Neural cell (in vitro differentiated cells): ENCODE data around the gene TRIM56. TPM values are rescaled to one million over a fixed set of nuclear protein-coding genes. Genes with fewer than 3 reads are reported as not detected.
"Not testable (repeated sequence)": the region's sequence is repeated elsewhere in the genome, so short reads cannot be mapped to it uniquely, and the experiment has no call there.

Source experiments
- H2AFZ ChIP-seq: fragments of 200-600, 300-800 bp; sonication (generic), shearing (Covaris generic); 2 replicates; pipeline ENCODE4 v1.6.0; 2014; ENCODE audit warnings: low read depth, mild to moderate bottlenecking, antibody characterized with exemption, low read length, moderate library complexity
- H3F3A ChIP-seq: fragments of 200-600 bp; shearing (Covaris generic); 2 replicates; pipeline ENCODE4 v1.6.1; 2016; ENCODE audit warnings: mild to moderate bottlenecking, moderate library complexity, mixed read lengths, antibody characterized with exemption, low read length; ENCODE audit not compliant: insufficient read depth, poor library complexity, severe bottlenecking
- H3K27ac ChIP-seq: fragments of 200-600, 300-800 bp; sonication (generic), shearing (Covaris generic); 2 replicates; pipeline ENCODE4 v1.5.1; 2014; ENCODE audit warnings: mild to moderate bottlenecking, low read length, moderate library complexity
- H3K27me3 ChIP-seq: fragments of 300-800, 200-600 bp; sonication (generic), shearing (Covaris generic); 2 replicates; pipeline ENCODE4 v1.6.0; 2014; ENCODE audit warnings: mild to moderate bottlenecking, low read depth, low read length, moderate library complexity; ENCODE audit not compliant: insufficient read depth
- H3K36me3 ChIP-seq: fragments of 300-800, 200-600 bp; sonication (generic), shearing (Covaris generic); 2 replicates; pipeline ENCODE4 v1.5.1; 2014; ENCODE audit warnings: mild to moderate bottlenecking, antibody characterized with exemption, low read length, moderate library complexity; ENCODE audit not compliant: insufficient read depth
- H3K4me2 ChIP-seq: fragments of 300-800, 200-600 bp; sonication (generic), shearing (Covaris generic); 2 replicates; pipeline ENCODE4 v1.6.0; 2014; ENCODE audit warnings: mild to moderate bottlenecking, low read length
- H3K4me3 ChIP-seq: fragments of 300-800, 200-600 bp; sonication (generic), shearing (Covaris generic); 2 replicates; pipeline ENCODE4 v1.5.1; 2014; ENCODE audit warnings: mild to moderate bottlenecking, low read length, moderate library complexity
- H3K79me2 ChIP-seq: fragments of 200-600 bp; shearing (Covaris generic); replicated peaks from 2 replicates; pipeline ENCODE4 v1.6.0; 2014; ENCODE audit warnings: mild to moderate bottlenecking, low read length, moderate library complexity; ENCODE audit not compliant: insufficient read depth
- H3K9ac ChIP-seq: fragments of 300-800, 200-600 bp; sonication (generic), shearing (Covaris generic); 2 replicates; pipeline ENCODE4 v1.6.1; 2016; ENCODE audit warnings: mild to moderate bottlenecking, low read length, mixed read lengths
- H3K9me2 ChIP-seq: fragments of 200-600 bp; shearing (Covaris generic); 2 replicates; pipeline ENCODE4 v1.6.1; 2016; ENCODE audit warnings: mild to moderate bottlenecking, low read length, mixed read lengths; ENCODE audit not compliant: insufficient read depth
- H3K9me3 ChIP-seq: fragments of 200-600, 300-800 bp; sonication (generic), shearing (Covaris generic); 2 replicates; pipeline ENCODE4 v1.6.1; 2016; ENCODE audit warnings: mild to moderate bottlenecking, mixed run types, low read length, moderate library complexity, mixed read lengths
- H4K20me1 ChIP-seq: fragments of 200-600 bp; shearing (Covaris generic); 2 replicates; pipeline ENCODE4 v1.6.1; 2016; ENCODE audit warnings: mild to moderate bottlenecking, mixed run types; ENCODE audit not compliant: insufficient read depth
- CTCF ChIP-seq: fragments of 450-650 bp; IDR thresholded peaks from 2 replicates; pipeline ENCODE4 v1.5.1; 2014; ENCODE audit warnings: antibody characterized with exemption, mild to moderate bottlenecking, moderate library complexity; ENCODE audit not compliant: poor library complexity, severe bottlenecking
- EP300 ChIP-seq: fragments of 450-650 bp; conservative IDR thresholded peaks from 2 replicates; pipeline ENCODE4 v1.6.1; 2014; ENCODE audit warnings: antibody characterized with exemption, mild to moderate bottlenecking, moderate library complexity; ENCODE audit not compliant: poor library complexity, severe bottlenecking
- POLR2AphosphoS5 ChIP-seq: IDR thresholded peaks from 2 replicates; pipeline ENCODE4 v1.6.1; 2012
- RAD21 ChIP-seq: fragments of 450-650 bp; conservative IDR thresholded peaks from 2 replicates; pipeline ENCODE4 v1.6.1; 2014; ENCODE audit warnings: antibody characterized with exemption, mild to moderate bottlenecking, moderate library complexity
- REST ChIP-seq: IDR thresholded peaks from 2 replicates; pipeline ENCODE4 v1.6.1; 2012; ENCODE audit warnings: borderline replicate concordance
- SMC3 ChIP-seq: fragments of 450-650 bp; conservative IDR thresholded peaks from 2 replicates; pipeline ENCODE4 v1.6.1; 2014; ENCODE audit warnings: antibody characterized with exemption, mild to moderate bottlenecking, moderate library complexity; ENCODE audit not compliant: poor library complexity
- TAF1 ChIP-seq: IDR thresholded peaks from 2 replicates; pipeline ENCODE4 v1.6.1; 2012; ENCODE audit warnings: low read depth
- polyA plus RNA-seq: library from polyadenylated mRNA; depleted of rRNA; stranded (reverse); fragments of >200 nt; gene quantifications from 2 replicates; pipeline ENCODE4 v1.2.3, GENCODE V29; 2014

TRIM56 gene
- polyA plus RNA-seq, 1 donor from 2014 or later, result 0.01 TPM

DNA sequence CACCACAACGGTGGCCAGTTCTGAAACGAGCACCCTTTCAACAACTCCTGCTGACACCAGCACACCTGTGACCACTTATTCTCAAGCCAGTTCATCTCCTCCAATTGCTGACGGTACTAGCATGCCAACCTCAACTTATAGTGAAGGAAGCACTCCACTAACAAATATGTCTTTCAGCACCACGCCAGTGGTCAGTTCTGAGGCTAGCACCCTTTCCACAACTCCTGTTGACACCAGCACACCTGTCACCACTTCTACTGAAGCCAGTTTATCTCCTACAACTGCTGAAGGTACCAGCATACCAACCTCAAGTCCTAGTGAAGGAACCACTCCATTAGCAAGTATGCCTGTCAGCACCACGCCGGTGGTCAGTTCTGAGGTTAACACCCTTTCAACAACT, 44.0 kb upstream of the TRIM56 start:
- H3K9me2 ChIP-seq, H2AFZ ChIP-seq, H3K27me3 ChIP-seq, H3K27ac ChIP-seq, H3K79me2 ChIP-seq, H3K9ac ChIP-seq, H3K36me3 ChIP-seq, H3K9me3 ChIP-seq, H3K4me2 ChIP-seq, H3K4me3 ChIP-seq, H3F3A ChIP-seq, H4K20me1 ChIP-seq: not testable (repeated sequence)

- peaks cover 38% of the 10 kb centered on the region for H3K27me3 ChIP-seq
- TF ChIP-seq SMC3 (no peak), REST (peak; percentile 64), CTCF (no peak), POLR2AphosphoS5 (no peak), RAD21 (no peak)
Observed at GRCh38 chr7:101058355-101058754, 26.9 kb upstream of the TRIM56 start.

DNA sequence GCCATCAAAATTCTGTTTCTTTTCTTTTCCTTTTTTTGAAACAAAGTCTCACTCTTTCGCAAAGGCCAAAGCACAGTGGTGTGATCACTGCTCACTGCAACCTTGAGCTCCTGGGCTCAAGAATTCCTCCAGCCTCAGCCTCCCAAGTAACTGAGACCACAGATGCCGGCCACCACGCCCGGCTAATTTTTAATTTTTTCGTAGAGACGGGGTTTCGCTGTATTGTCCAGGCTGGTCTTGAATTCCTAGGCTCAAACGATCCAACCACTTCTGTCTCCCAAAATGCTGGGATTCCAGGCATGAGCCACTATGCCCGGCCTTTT, 25.7 kb upstream of the TRIM56 start:
- no peak overlapping the region for H3K27ac ChIP-seq
- H3F3A ChIP-seq, result no peaks in the 10 kb centered on the region
- no peaks in the 10 kb centered on the region for H4K20me1 ChIP-seq
- H3K36me3 ChIP-seq, result no peaks in the 10 kb centered on the region
- H2AFZ ChIP-seq, result no peak overlapping the region
- no peaks in the 10 kb centered on the region for H3K9me2 ChIP-seq
- no peaks in the 10 kb centered on the region for H3K9me3 ChIP-seq
- peak; percentile 17 for TF ChIP-seq EP300
- TF ChIP-seq TAF1, result no peak
- H3K9ac ChIP-seq, result no peak overlapping the region
- H3K4me3 ChIP-seq, result no peak overlapping the region
- peaks cover 38% of the 10 kb centered on the region for H3K27me3 ChIP-seq
- no peak overlapping the region for H3K4me2 ChIP-seq
- no peaks in the 10 kb centered on the region for H3K79me2 ChIP-seq

More at GRCh38 chr7:101058355-101058754, 26.9 kb upstream of the TRIM56 start:
- Histone ChIP-seq H3F3A (no peaks in the 10 kb centered on the region), H4K20me1 (no peaks in the 10 kb centered on the region), H3K36me3 (no peaks in the 10 kb centered on the region), H3K27ac (no peak overlapping the region), H3K9me2 (no peaks in the 10 kb centered on the region), H3K9ac (no peak overlapping the region), H3K79me2 (no peaks in the 10 kb centered on the region), H3K4me2 (no peak overlapping the region), H3K9me3 (no peaks in the 10 kb centered on the region), H3K4me3 (no peak overlapping the region), H2AFZ (no peak overlapping the region)
